Thyroid gland (tissue), 4 donors: ENCODE results near the gene VKORC1.

ENCODE experiments used
- CTCF ChIP-seq, 6 experiments: fragments of 200-600 bp in 3 of 6; fragments of 450-650 bp in 3 of 6; sonication (generic) in 3 of 6; IDR thresholded peaks; one replicate each; pipeline ENCODE4 v1.5.1; 2016 to 2019; ENCODE audit warnings: antibody characterized with exemption in 6 of 6, mild to moderate bottlenecking in 2 of 6, inconsistent platforms in 1 of 6, moderate library complexity in 1 of 6
- POLR2A ChIP-seq, 2 donors: fragments of 450-650 bp; IDR thresholded peaks; one replicate each; pipeline ENCODE4 v1.6.1; 2017; ENCODE audit warnings: antibody characterized with exemption in 2 of 2, mild to moderate bottlenecking in 2 of 2, moderate library complexity in 1 of 2

- no peak for TF ChIP-seq POLR2A (IDR thresholded peaks at IDR 0.05)
- no peak for TF ChIP-seq CTCF (IDR thresholded peaks at IDR 0.05)
Measured at GRCh38 chr16:31061126-31061812, 33.3 kb downstream of the VKORC1 start.
